Stimulated activated naive B cell treated with anti-CD40 and anti-IgM and Interleukin-4, amounts not matched to agents 10 μg/mL and 1 μg/mL and 100 μg/mL, for 72 hours (primary cell): Measurements from ENCODE around the gene NHLH1.

ENCODE experiments used
- ATAC-seq, 2 donors: fragments of 150-1000 bp; cut with Tn5 transposase; replicated peaks; 2 replicates each; pipeline ENCODE4 v1.10.0; 2021; ENCODE audit warnings: moderate library complexity in 1 of 2
- DNase-seq: peaks from one replicate; pipeline ENCODE4 v3.0.0; 2021
- H3K27ac Mint-ChIP-seq: one replicate; pipeline ENCODE4 v1.8.0; 2022; ENCODE audit warnings: mild to moderate bottlenecking, mixed read lengths
- H3K27me3 Mint-ChIP-seq, 2 donors: one replicate each; pipeline ENCODE4 v1.8.0; 2022; ENCODE audit warnings: mixed read lengths in 2 of 2
- H3K36me3 Mint-ChIP-seq, 2 donors: one replicate each; pipeline ENCODE4 v1.8.0; 2022; ENCODE audit warnings: mixed read lengths in 2 of 2, mild to moderate bottlenecking in 1 of 2
- H3K4me1 Mint-ChIP-seq, 2 donors: one replicate each; pipeline ENCODE4 v1.8.0; 2022; ENCODE audit warnings: mixed read lengths in 2 of 2, mild to moderate bottlenecking in 1 of 2
- H3K4me3 Mint-ChIP-seq, 2 donors: one replicate each; pipeline ENCODE4 v1.8.0; 2022; ENCODE audit warnings: mild to moderate bottlenecking in 2 of 2, mixed read lengths in 2 of 2, moderate library complexity in 1 of 2
- H3K9me3 Mint-ChIP-seq, 2 donors: one replicate each; pipeline ENCODE4 v1.8.0; 2022; ENCODE audit warnings: mixed read lengths in 2 of 2, mild to moderate bottlenecking in 1 of 2

NHLH1 gene

DNA sequence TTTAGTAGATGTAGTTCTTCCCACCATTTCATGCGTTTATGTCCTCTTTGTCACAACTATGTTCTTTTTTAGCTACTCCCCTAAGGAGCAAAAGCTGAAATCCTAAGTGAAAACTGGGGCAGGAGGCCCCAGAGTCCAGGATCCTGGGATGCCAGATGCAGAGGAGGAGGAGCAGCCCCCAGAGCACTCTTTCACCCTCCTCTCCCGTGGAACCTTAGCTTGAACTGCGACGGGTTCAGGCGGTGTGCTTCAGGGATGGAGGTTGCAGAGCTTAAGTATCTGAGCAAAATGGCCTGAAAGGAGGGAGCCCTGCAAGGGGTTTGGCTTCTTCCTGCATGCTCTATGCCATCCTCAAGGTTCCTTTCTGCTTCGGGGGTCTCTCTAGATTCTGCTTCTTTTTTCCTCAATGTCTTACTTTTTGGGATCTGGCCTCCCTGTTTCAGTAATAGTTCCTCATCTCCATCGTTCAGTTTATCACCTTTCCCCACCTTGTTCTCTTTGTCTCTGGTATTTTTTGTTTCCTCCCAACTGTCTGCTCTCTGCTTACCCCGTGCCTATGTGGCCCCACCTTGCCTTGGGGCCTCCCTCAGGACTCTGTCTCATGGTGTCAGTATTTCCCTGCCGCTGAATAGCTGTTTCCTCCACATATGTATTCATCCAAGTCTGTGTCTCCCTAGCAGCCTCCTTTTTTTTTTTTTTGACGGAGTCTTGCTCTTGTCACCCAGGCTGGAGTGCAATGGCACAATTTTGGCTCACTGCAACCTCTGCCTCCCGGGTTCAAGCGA, 2.7 kb upstream of the NHLH1 start:
- no peaks in the 10 kb centered on the region for H3K9me3 Mint-ChIP-seq
- H3K27ac Mint-ChIP-seq = peak overlapping the region; percentile 2
- DNase-seq = no peak
- peaks cover 29 to 35% of the 10 kb centered on the region in 2 donors for H3K36me3 Mint-ChIP-seq
- H3K4me1 Mint-ChIP-seq = peaks cover 1 to 6% of the 10 kb centered on the region in 2 donors
- H3K27me3 Mint-ChIP-seq = no peaks in the 10 kb centered on the region
- H3K4me3 Mint-ChIP-seq = no peak overlapping the region
- ATAC-seq = no peak

DNA sequence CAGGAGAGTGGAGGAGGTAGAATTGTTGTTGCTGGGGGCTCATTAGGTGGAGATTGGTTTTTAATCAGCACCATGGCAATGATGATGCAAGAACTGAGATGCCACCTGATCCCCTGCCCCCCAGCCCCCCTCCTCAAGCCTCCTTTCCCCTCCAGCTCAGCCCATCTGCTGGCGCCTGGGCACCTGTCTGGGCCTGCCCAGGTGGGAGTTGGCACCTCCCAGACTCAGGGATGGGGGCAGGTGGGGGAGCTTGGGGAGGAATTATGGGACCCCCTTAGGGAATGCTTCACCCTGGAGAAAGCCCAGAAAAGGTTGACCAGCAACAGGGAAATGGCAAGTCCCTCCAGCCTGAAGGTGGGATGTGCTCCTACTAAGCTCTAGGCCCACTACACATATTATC, 1.5 kb upstream of the NHLH1 start:
- Mint-ChIP-seq H3K4me1 (peaks cover 1 to 6% of the 10 kb centered on the region in 2 donors), H3K36me3 (peaks cover 27 to 32% of the 10 kb centered on the region in 2 donors), H3K27me3 (no peaks in the 10 kb centered on the region), H3K27ac (no peak overlapping the region), H3K4me3 (no peak overlapping the region), H3K9me3 (no peaks in the 10 kb centered on the region)
- no peak for ATAC-seq
- DNase-seq = no peak

DNA sequence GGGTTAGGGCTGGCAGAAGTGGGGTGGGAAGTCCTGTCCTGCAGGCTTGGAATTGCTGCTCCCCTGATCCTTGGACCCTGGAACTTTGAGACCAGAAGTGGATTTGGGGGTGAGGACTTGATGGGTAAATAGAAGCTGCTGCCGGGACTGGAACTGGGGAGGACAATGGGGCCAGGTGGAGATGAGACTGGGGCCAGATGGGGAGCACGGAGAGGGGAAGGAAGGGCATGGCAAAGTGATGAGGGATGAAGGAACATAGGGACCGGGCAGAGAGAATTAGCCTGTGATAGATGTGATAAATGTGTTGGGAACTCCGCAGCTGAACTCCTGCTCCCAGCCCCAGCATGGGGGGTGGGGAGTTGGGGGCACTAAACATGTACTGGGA, 637 bp downstream of the NHLH1 start:
- Mint-ChIP-seq H3K36me3 (peaks cover 27 to 31% of the 10 kb centered on the region in 2 donors), H3K9me3 (no peaks in the 10 kb centered on the region), H3K27ac (no peak overlapping the region), H3K4me1 (peaks cover 0 to 2% of the 10 kb centered on the region in 2 donors), H3K27me3 (peaks cover 0 to 2% of the 10 kb centered on the region in 2 donors), H3K4me3 (no peak overlapping the region)
- DNase-seq (no peak), ATAC-seq (no peak)

DNA sequence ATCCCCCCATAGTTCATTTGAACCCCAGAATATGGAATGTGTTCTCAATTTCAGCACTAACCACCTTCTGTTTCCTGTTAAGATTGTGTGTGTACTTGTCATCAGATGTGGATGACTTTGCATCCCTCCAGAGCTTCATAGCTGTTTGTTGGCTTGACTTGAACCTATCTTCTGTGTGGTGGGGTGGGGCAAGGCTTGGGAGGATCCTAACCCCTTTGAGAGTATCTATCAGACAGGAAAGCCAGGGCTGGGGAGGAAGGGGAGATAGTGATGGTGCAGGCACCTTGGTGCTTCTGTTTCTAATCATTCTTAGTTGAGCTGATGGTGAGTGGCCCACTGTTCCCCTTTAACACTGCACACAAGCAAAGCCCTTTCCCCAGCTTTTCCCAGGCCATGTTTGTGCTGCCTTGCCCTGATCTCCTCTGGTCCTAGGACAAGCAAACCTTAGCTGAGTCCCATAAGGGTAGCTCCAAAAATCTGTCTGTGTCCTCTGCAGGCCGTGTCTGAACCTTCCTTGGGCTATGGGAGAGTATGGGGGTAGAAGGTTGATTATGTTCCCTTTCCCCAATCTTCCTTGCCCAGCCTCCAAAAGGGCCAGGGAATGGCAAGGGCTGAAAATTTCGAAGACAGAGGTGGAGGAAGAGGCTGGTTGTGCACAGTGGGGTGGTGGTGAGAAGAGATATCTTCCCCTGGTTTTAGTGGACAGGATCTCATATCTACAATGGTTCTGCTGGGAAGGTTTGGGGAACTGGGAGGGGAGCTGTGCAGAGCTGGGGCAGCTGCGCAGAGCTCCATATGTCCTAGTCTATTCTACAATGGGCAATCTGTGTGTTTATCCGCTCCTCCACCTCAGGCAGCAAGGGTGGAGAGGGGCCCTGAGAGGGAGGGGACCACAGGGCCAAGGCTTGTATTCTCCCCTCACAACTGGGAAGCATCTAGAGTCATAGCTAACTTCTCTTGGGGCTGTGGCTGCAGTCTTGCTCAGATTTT, 1.4 kb downstream of the NHLH1 start:
- ATAC-seq (no peak), DNase-seq (no peak)
- no peak overlapping the region for H3K4me3 Mint-ChIP-seq
- H3K36me3 Mint-ChIP-seq = peaks cover 27 to 31% of the 10 kb centered on the region in 2 donors
- no peak overlapping the region for H3K27ac Mint-ChIP-seq
- H3K4me1 Mint-ChIP-seq = no peaks in the 10 kb centered on the region
- no peaks in the 10 kb centered on the region for H3K9me3 Mint-ChIP-seq
- H3K27me3 Mint-ChIP-seq = peaks cover 0 to 3% of the 10 kb centered on the region in 2 donors

DNA sequence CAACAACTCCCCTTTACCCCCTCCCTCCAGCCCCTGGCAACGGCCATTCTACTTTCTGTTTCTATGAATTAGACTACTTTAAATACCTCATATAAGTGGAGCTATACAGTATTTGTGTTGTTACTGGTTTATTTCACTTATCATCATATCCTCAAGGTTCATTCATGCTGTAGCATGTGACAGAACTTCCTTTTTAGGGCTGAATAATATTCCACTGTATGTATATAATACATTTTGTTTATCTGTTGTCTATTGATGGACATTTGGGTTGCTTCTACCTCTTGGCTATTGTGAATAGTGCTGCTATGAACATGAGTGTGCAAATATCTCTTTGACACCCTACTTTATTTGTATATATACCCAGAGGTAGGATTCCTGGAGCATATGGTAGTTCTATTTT, 2.2 kb downstream of the NHLH1 start:
- H3K9me3 Mint-ChIP-seq = no peaks in the 10 kb centered on the region
- H3K27ac Mint-ChIP-seq = no peak overlapping the region
- H3K36me3 Mint-ChIP-seq = peaks cover 27 to 31% of the 10 kb centered on the region in 2 donors
- H3K4me3 Mint-ChIP-seq = no peak overlapping the region
- no peaks in the 10 kb centered on the region for H3K4me1 Mint-ChIP-seq
- ATAC-seq (no peak), DNase-seq (no peak)
- H3K27me3 Mint-ChIP-seq = peaks cover 0 to 3% of the 10 kb centered on the region in 2 donors

DNA sequence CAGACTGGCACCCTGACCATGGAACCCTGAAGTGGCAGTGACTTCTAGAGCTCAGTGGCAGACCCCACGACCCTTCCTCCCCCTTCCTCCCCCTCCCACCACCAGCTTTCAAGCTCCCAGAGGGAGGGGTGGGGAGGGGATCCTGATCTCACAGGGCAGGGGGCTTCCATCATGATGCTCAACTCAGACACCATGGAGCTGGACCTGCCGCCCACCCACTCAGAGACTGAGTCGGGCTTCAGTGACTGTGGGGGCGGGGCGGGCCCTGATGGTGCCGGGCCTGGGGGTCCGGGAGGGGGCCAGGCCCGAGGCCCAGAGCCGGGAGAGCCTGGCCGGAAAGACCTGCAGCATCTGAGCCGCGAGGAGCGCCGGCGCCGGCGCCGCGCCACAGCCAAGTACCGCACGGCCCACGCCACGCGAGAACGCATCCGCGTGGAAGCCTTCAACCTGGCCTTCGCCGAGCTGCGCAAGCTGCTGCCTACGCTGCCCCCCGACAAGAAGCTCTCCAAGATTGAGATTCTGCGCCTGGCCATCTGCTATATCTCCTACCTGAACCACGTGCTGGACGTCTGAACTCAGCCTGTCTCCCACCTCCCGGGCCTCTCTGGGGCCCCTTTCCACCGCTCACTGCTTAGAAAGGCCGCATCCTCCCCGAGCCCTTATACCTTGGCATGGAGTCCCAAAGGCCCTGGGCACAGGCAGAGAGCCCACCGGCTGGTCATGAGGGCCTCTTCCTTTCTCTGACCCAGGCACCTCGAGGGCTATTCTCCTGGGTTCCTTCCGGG, 3.9 kb downstream of the NHLH1 start:
- Mint-ChIP-seq H3K4me3 (no peak overlapping the region), H3K27me3 (peaks cover 0 to 3% of the 10 kb centered on the region in 2 donors), H3K9me3 (no peaks in the 10 kb centered on the region), H3K36me3 (peaks cover 22 to 25% of the 10 kb centered on the region in 2 donors), H3K4me1 (peaks cover 10 to 15% of the 10 kb centered on the region in 2 donors), H3K27ac (no peak overlapping the region)
- no peak for ATAC-seq
- no peak for DNase-seq

DNA sequence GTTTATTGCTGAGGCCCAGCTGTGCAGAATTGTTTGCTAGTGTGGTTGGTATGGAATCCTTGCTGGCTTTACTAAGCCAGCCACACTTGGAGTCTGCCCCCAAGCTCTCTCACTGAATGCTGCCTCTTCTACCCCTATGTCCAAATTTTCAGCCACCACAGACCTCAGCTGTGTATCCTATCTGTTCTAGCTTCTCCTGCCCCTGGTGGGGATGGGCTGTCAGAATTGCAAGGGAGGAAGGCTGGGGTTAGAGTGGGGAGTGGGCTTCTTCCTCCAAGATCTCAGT, 4.4 kb downstream of the NHLH1 start:
- no peak overlapping the region for H3K4me3 Mint-ChIP-seq
- no peak overlapping the region for H3K27ac Mint-ChIP-seq
- H3K4me1 Mint-ChIP-seq = peaks cover 14 to 20% of the 10 kb centered on the region in 2 donors
- ATAC-seq = no peak
- peaks cover 22 to 23% of the 10 kb centered on the region in 2 donors for H3K36me3 Mint-ChIP-seq
- no peak for DNase-seq
- peaks cover 0 to 3% of the 10 kb centered on the region in 2 donors for H3K27me3 Mint-ChIP-seq
- no peaks in the 10 kb centered on the region for H3K9me3 Mint-ChIP-seq

DNA sequence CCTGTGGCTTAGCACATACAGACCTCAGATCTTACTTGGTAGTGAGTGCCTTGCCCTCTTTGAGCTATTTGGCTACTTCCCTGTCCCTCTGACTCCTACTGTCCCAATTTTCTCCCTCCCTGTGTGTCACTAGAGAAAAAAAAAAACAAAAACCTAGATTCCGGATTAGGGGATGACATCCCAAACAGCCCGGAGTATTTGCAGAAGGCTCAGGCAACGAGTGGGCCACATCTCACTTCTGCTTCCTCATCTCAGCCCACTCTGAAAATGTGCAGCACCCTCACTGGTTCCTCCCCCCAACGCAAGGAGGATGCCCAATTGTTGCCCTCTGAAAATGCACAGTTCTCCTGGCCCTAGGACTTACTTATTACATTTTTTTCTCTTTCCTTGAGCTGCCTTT, 4.9 kb downstream of the NHLH1 start:
- ATAC-seq = no peak
- Mint-ChIP-seq H3K36me3 (peaks cover 22 to 23% of the 10 kb centered on the region in 2 donors), H3K4me1 (peaks cover 18 to 25% of the 10 kb centered on the region in 2 donors)

DNA sequence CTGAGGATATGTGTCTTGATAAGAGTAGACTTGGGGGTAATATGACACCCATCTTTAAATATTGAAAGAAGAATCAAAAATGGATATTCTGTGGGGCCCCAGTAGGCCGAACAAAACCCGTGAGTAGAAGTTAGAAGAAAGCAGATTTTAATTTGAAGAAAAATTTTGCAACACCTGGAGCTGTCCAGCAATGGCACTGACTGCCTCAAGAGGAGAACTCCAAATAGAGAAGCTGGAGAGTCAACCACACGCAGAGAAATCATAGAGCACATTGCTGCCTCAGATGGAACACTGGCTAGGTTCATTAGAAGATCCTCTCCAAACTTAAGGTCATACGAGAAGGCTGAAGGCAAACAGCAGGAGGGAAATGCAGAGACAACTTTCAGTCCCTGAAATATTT, 6.8 kb downstream of the NHLH1 start:
- Mint-ChIP-seq H3K36me3 (peaks cover 19 to 22% of the 10 kb centered on the region in 2 donors), H3K27me3 (peaks cover 0 to 3% of the 10 kb centered on the region in 2 donors), H3K27ac (no peak overlapping the region), H3K4me3 (no peak overlapping the region), H3K4me1 (peaks cover 18 to 27% of the 10 kb centered on the region in 2 donors), H3K9me3 (no peaks in the 10 kb centered on the region)
- DNase-seq (no peak), ATAC-seq (no peak)

More for the DNA sequence above, 4.9 kb downstream of the NHLH1 start:
- Mint-ChIP-seq H3K4me3 (no peak overlapping the region), H3K9me3 (no peaks in the 10 kb centered on the region), H3K27me3 (peaks cover 0 to 3% of the 10 kb centered on the region in 2 donors), H3K27ac (no peak overlapping the region)
- DNase-seq = no peak

DNA sequence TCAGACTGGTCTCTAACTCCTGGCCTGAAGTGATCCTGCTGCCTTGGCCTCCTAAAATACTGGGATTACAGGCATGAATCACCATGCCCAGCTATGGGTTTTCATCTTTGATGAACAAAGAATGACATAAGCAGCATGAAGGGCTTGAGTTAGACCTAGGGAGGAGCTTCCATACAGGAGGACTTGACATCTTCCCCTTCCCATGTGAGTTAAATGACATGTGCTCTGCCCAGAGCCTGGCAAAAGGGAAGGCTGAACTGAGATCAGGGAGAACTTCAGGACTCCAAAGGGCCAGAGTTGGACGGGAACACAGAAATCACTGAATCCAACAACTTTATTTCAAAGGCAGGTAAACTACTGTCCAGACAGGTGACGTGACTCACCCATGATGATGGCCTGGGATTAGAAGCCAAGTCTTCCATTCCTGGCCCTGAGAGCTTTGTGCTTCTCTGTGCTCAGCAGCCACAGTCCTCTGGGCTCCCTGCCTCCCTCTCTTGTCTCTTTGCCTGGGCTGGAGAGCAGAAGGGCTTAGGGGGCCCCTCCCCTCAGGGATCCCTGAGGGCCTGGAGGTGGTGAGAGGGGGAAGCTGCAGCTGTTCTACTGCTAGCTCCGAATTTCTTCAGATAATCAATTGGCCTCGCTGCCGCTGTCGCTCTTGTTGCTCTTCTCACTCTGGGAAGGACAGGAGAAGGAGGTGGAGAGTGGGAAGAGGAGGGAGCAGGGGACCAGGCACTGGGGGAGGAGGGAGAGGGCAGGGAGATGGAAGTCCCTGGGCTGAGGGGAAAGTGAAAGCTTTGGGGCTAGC, 7.6 kb downstream of the NHLH1 start:
- H3K4me1 Mint-ChIP-seq = peaks cover 18 to 27% of the 10 kb centered on the region in 2 donors
- peak overlapping the region; percentile 75 for H3K27ac Mint-ChIP-seq

DNA sequence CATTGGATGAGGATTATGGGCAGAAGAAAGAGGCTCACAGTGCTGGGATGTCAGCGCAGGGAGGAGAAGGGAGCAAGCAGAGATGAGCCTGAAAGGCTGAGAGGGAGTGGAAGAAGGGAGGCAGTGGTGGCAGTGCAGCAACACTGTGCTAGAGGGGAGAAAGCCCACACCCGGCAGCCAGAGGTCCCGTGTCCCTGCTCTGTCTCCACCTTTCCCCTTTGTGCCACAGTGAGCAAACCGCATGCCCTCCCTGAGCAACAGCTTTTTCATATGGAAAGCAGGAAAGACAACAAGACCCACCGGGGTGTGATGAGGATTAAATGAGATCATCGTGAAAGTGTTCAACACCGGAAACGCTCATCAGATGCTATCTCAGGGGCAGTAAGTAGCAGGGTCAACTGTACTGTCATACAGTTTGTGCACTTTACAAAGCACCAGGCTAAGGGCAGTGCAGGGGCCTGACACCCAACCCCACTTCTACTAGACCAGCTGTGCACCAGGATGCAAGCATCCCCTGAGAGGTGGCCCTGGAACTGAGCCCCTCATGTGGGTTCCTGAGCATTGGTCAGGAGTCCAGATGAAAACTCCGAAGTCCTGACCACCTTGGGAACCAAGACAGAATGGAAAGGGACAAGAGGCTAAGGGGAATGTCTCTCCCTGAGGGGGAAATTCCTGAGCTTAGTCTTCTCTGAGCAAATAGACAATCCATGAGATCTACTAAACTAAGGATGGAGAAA, 9.1 kb downstream of the NHLH1 start:
- Mint-ChIP-seq H3K27me3 (peaks cover 0 to 3% of the 10 kb centered on the region in 2 donors), H3K36me3 (peaks cover 12 to 15% of the 10 kb centered on the region in 2 donors), H3K27ac (peak overlapping the region; percentile 93), H3K4me1 (peaks cover 18 to 27% of the 10 kb centered on the region in 2 donors), H3K9me3 (no peaks in the 10 kb centered on the region), H3K4me3 (peak overlapping the region; percentile 34 to 55)
- ATAC-seq (peak; percentile 61 to 64), DNase-seq (no peak)

More for the DNA sequence above, 7.6 kb downstream of the NHLH1 start:
- H3K27me3 Mint-ChIP-seq = peaks cover 0 to 3% of the 10 kb centered on the region in 2 donors
- DNase-seq (no peak), ATAC-seq (no peak)
- H3K9me3 Mint-ChIP-seq = no peaks in the 10 kb centered on the region
- H3K36me3 Mint-ChIP-seq = peaks cover 19 to 22% of the 10 kb centered on the region in 2 donors
- H3K4me3 Mint-ChIP-seq = peak overlapping the region; percentile 22 to 67

DNA sequence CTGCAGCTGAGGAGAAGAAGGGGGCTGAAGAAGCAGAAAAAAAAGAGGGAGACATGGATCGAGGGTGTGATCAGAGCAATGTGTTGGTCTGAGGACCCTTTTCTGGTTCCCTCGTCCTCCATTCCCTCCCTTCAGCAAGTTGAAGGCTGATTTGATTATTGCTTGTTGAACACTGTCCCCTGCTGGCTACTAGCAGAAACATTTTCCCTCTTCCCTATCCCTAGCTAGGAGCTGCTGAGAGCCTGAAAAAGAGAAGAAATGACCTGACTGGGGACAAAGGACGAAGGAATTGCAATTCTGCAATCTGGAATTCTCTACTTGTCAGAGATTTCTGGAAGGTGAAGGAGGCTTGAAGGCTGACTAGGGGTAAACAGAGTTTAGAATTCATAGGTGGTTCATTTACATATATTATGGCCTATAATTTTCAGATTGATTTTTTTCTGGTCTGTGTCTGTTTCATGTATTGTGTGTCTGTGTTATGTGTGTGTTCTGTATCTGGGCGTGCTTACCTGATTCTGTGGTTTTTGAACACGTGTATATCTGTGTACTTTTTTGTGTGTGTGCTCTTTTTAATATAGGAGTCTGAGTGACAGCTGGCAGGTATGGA, 9.8 kb downstream of the NHLH1 start:
- no peaks in the 10 kb centered on the region for H3K9me3 Mint-ChIP-seq
- H3K4me3 Mint-ChIP-seq = peak overlapping the region in 1 of 2 donors; percentile 46
- no peak overlapping the region for H3K27ac Mint-ChIP-seq
- peaks cover 0 to 3% of the 10 kb centered on the region in 2 donors for H3K27me3 Mint-ChIP-seq
- peaks cover 18 to 27% of the 10 kb centered on the region in 2 donors for H3K4me1 Mint-ChIP-seq
- H3K36me3 Mint-ChIP-seq = peaks cover 7 to 9% of the 10 kb centered on the region in 2 donors
- peak; percentile 62 to 67 for ATAC-seq
- peak; percentile 18 for DNase-seq
